PC-9 (cell line): ENCODE measurements around the gene SLC25A53. TPM values are rescaled to one million over a fixed set of nuclear protein-coding genes. Genes with fewer than 3 reads are reported as not detected.
A peak's percentile ranks its signal among the peaks of the same experiment; 100 is the strongest.

Source experiments
- BruUV-seq: library from RNA; stranded (reverse); fragments of 400-500 nt; replicated peaks from 2 replicates; lab custom pipeline; 2021; lab: Mats Ljungman, UMichigan
- CTCF ChIA-PET: fragments of 300-600 bp; sonication (Branson Sonifier 250); formaldehyde crosslinking; loops from one replicate; lab custom pipeline; 2022; ENCODE audit warnings: antibody characterized with exemption; lab: Charles Lee
- POLR2A ChIA-PET: fragments of 300-600 bp; sonication (Branson Sonifier 250); formaldehyde crosslinking; loops from one replicate; lab custom pipeline; 2022; ENCODE audit warnings: antibody characterized with exemption; ENCODE audit not compliant: unreplicated experiment; lab: Charles Lee
- DNase-seq, 2 experiments: peaks; one replicate each; pipeline versions ENCODE4 v3.0.0 to v3.0.0-alpha.2; 2015 to 2022; ENCODE audit warnings: mixed read lengths in 1 of 2
- H2AFZ ChIP-seq: fragments of 200-600 bp; sonication (generic); 2 replicates; pipeline ENCODE4 v1.8.1; 2017; ENCODE audit warnings: antibody characterized with exemption
- H3F3A ChIP-seq: fragments of 200-600 bp; sonication (generic); 2 replicates; pipeline ENCODE4 v1.8.1; 2017; ENCODE audit warnings: antibody characterized with exemption, mild to moderate bottlenecking, low read depth; ENCODE audit not compliant: insufficient read depth
- H3K27ac ChIP-seq: fragments of 200-600 bp; sonication (generic); 2 replicates; pipeline ENCODE4 v1.6.1; 2016; ENCODE audit warnings: mixed run types
- H3K27me3 ChIP-seq: fragments of 200-600 bp; sonication (generic); 2 replicates; pipeline ENCODE4 v1.6.1; 2016; ENCODE audit warnings: low read depth, mixed run types; ENCODE audit not compliant: insufficient read depth
- H3K36me3 ChIP-seq: fragments of 200-600 bp; sonication (generic); 2 replicates; pipeline ENCODE4 v1.6.1; 2016; ENCODE audit warnings: low read depth, mixed run types
- H3K4me1 ChIP-seq: fragments of 200-600 bp; sonication (generic); replicated peaks from 2 replicates; pipeline ENCODE4 v1.6.1; 2016; ENCODE audit warnings: mixed run types; ENCODE audit not compliant: insufficient read depth
- H3K4me2 ChIP-seq: fragments of 200-600 bp; sonication (generic); 2 replicates; pipeline ENCODE4 v1.6.1; 2017; ENCODE audit warnings: mixed run types
- H3K4me3 ChIP-seq: fragments of 200-600 bp; sonication (generic); 2 replicates; pipeline ENCODE4 v1.6.1; 2016; ENCODE audit warnings: mixed run types
- H3K79me2 ChIP-seq: fragments of 200-600 bp; sonication (generic); 2 replicates; pipeline ENCODE4 v1.6.1; 2017; ENCODE audit warnings: low read depth, mixed run types
- H3K9me2 ChIP-seq: fragments of 200-600 bp; sonication (generic); 2 replicates; pipeline ENCODE4 v1.8.1; 2017; ENCODE audit warnings: mild to moderate bottlenecking; ENCODE audit not compliant: insufficient read depth
- H3K9me3 ChIP-seq: fragments of 200-600 bp; sonication (generic); 2 replicates; pipeline ENCODE4 v1.8.1; 2016; ENCODE audit warnings: low read depth; ENCODE audit not compliant: insufficient read depth
- H4K20me1 ChIP-seq: fragments of 200-600 bp; sonication (generic); 2 replicates; pipeline ENCODE4 v1.8.1; 2017; ENCODE audit not compliant: insufficient read depth
- EZH2 ChIP-seq: fragments of 200-600 bp; sonication (generic); IDR thresholded peaks from 2 replicates; pipeline ENCODE4 v1.8.0; 2017; ENCODE audit warnings: antibody characterized with exemption, low read depth
- intact Hi-C: fragments of 100-400 bp; cut with micrococcal nuclease; formaldehyde crosslinking; loops from one replicate; pipeline ENCODE4 v1.10.0; 2022; ENCODE audit not compliant: unreplicated experiment
- total RNA-seq: library from RNA; stranded (reverse); gene quantifications from 2 replicates; pipeline ENCODE4 v1.2.3, GENCODE V29; 2021
- TF ChIP-seq, protein P1 (sequence below): fragments of 200-600 bp; sonication (generic); conservative IDR thresholded peaks from 2 replicates; pipeline ENCODE4 v1.6.1; 2017; ENCODE audit warnings: mixed run types, antibody characterized with exemption, mild to moderate bottlenecking, moderate library complexity

The SLC25A53 gene
- total RNA-seq, 1 experiment from 2014 or later, result 6.4 TPM

DNA sequence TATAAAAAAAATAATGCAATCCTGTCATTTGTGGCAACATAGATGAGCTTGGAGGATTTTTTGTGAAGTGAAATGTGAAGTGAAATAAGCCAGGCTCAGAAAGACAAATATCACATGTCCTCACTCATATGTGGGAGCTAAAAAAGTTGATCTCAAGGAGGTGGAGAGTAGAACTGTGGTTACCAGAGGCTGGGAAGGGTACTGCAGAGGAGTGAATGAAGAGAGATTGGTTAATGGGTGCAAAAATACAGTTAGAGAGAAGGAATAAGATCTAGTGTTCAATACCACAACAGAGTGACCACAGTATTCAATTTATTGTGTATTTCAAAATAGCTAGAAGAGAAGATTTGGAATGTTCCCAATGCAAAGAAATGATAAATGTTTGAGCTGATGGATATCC is 57.9 kb downstream of the SLC25A53 start:
- no peak overlapping the region for H3K4me3 ChIP-seq
- H3F3A ChIP-seq, result no peaks in the 10 kb centered on the region
- no peak overlapping the region for H3K4me2 ChIP-seq
- H3K27ac ChIP-seq, result no peak overlapping the region
- TF ChIP-seq EZH2, result no peak
- TF ChIP-seq, protein P1, sequence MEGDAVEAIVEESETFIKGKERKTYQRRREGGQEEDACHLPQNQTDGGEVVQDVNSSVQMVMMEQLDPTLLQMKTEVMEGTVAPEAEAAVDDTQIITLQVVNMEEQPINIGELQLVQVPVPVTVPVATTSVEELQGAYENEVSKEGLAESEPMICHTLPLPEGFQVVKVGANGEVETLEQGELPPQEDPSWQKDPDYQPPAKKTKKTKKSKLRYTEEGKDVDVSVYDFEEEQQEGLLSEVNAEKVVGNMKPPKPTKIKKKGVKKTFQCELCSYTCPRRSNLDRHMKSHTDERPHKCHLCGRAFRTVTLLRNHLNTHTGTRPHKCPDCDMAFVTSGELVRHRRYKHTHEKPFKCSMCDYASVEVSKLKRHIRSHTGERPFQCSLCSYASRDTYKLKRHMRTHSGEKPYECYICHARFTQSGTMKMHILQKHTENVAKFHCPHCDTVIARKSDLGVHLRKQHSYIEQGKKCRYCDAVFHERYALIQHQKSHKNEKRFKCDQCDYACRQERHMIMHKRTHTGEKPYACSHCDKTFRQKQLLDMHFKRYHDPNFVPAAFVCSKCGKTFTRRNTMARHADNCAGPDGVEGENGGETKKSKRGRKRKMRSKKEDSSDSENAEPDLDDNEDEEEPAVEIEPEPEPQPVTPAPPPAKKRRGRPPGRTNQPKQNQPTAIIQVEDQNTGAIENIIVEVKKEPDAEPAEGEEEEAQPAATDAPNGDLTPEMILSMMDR, result no peak
- no peaks in the 10 kb centered on the region for H3K79me2 ChIP-seq
- no peaks in the 10 kb centered on the region for H3K36me3 ChIP-seq
- POLR2A ChIA-PET, result no interaction called here
- no peaks in the 10 kb centered on the region for H3K4me1 ChIP-seq
- H3K9me3 ChIP-seq, result no peaks in the 10 kb centered on the region
- H2AFZ ChIP-seq, result no peak overlapping the region
- H3K9me2 ChIP-seq, result no peaks in the 10 kb centered on the region
- no peaks in the 10 kb centered on the region for H4K20me1 ChIP-seq
- BruUV-seq, result no TSS peak
- H3K27me3 ChIP-seq, result peaks cover 40% of the 10 kb centered on the region
- CTCF ChIA-PET, result interaction anchor here (0.6 kb wide), 1 partner anchor 171 kb away, joined by 3 read pairs; no protein-coding TSS in a partner anchor
- DNase-seq, result no peak
- intact Hi-C loops, result loop anchor here (1.0 kb wide), 1 partner anchor 37 kb away; no protein-coding TSS in a partner anchor

DNA sequence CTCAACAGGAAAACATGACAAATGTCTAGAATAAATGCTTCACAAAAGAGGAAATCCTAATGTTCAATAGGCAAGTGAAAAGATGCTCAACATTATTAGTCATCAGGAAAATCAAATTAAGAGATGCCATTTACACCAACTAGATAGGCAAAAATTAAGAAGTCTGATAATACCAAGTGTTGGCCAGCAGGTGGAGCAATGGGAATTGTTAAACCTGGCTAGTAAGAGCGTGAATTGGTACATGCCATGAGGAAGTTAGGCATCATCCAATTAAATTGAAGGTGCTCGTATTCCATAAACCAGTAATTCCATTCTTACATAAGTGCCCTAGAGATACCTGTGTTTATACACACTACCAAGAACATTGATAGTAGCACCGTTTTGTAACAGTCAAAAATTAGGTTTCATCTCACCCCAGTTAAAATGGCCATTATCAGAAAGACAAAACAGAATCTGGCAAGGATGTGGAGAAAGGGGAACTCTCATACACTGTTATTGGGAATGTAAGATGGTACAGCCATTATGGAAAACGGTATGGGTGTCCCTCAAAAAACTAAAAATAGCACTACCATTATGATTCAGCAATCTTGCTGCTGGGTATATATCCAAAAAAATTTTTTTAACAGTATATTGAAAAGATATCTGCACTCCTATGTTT is 58.5 kb downstream of the SLC25A53 start:
- CTCF ChIA-PET, result interaction anchor here (0.6 kb wide), 1 partner anchor 172 kb away, joined by 3 read pairs; no protein-coding TSS in a partner anchor
- H3K36me3 ChIP-seq, result no peaks in the 10 kb centered on the region
- H3K27me3 ChIP-seq, result peaks cover 43% of the 10 kb centered on the region
- intact Hi-C loops, result loop anchor here (1.0 kb wide), 1 partner anchor 38 kb away; no protein-coding TSS in a partner anchor
- no peaks in the 10 kb centered on the region for H3K79me2 ChIP-seq
- no peak overlapping the region for H3K27ac ChIP-seq
- H3K4me1 ChIP-seq, result no peaks in the 10 kb centered on the region
- no peak for TF ChIP-seq EZH2
- TF ChIP-seq, protein P1, result peak; percentile 71
- H3K9me2 ChIP-seq, result no peaks in the 10 kb centered on the region
- no peak overlapping the region for H2AFZ ChIP-seq
- no peak overlapping the region for H3K4me3 ChIP-seq
- POLR2A ChIA-PET, result no interaction called here
- no peaks in the 10 kb centered on the region for H4K20me1 ChIP-seq
- BruUV-seq, result no TSS peak
- H3K4me2 ChIP-seq, result no peak overlapping the region
- H3K9me3 ChIP-seq, result no peaks in the 10 kb centered on the region
- H3F3A ChIP-seq, result no peaks in the 10 kb centered on the region
- peak; percentile 26 to 63 for DNase-seq

DNA sequence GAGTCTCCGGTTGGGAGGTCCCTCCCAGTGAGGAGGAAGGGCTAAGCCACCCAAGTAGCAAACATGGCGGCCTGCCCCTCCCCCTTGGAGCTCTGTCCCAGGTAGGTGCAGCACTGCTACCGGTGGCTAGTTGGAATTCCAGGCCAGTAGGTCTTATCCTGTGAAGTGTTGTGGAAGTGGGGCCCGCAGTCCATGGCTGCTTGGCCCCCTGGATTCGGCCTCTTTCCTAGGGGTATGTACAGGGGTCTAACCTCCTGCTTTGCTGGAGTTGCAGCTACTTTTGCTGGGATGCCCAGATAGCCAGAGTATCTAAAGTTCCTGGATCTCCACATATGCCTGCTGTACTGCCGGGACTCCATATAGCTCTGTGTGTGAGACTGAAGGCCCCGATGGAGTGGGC is 70.9 kb downstream of the SLC25A53 start:
- H3K9me3 ChIP-seq, result no peaks in the 10 kb centered on the region
- H3K9me2 ChIP-seq, result no peaks in the 10 kb centered on the region
- H3K27ac ChIP-seq, result no peak overlapping the region
- intact Hi-C loops, result no loop called here
- no peaks in the 10 kb centered on the region for H3K4me1 ChIP-seq
- no peak for TF ChIP-seq EZH2
- TF ChIP-seq, protein P1, result no peak
- H3K79me2 ChIP-seq, result no peaks in the 10 kb centered on the region
- DNase-seq, result no peak
- CTCF ChIA-PET, result no interaction called here
- no TSS peak for BruUV-seq
- H3K4me3 ChIP-seq, result no peak overlapping the region
- no peaks in the 10 kb centered on the region for H3K36me3 ChIP-seq
- no peaks in the 10 kb centered on the region for H3F3A ChIP-seq
- H2AFZ ChIP-seq, result no peak overlapping the region
- peaks cover 10% of the 10 kb centered on the region for H3K27me3 ChIP-seq
- POLR2A ChIA-PET, result no interaction called here
- no peak overlapping the region for H3K4me2 ChIP-seq
- no peaks in the 10 kb centered on the region for H4K20me1 ChIP-seq
